Measurements from ENCODE around the gene EPS8L3. TPM values are rescaled to one million over a fixed set of nuclear protein-coding genes. Genes with fewer than 3 reads are reported as not detected.

EPS8L3 gene
- total and polyA plus RNA-seq, 10 of the 15 experiments (the other 5 are each of a cell fraction or from before 2014, with no cell fraction given) = not detected

DNA sequence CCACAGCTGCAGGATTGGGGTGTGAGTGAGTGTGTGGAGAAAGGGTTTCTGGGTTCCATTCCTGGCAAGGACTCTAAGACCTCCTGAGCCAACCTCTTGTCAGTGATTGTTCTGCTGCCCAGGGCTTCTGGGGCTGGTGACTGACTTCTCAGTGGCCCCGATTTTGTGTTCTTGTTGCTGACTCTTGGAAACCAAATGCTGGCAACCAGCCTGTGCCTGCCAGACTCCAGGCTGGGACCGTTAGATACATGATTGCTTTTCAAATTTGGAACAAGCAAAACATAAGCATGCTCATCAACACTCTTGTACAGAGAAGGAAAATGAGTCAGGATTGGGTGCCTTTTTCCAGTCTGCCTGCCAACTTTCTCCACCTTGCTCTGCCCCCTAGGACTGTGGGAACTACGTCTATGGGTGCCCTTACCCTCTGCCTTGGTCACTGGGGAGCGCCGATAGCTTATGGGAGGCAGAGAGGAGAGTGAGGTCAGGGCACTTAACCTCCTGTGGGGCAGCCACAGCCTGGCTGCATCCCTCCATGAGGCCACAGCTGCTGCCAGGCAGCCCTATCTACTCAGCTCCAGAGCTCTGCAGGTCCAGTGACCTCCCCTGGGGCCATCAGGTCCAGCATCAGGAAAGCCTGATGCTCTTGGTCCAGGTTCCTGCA, 39.3 kb upstream of the EPS8L3 start:
- no peaks in the 10 kb centered on the region for H3K79me2 ChIP-seq (ENCODE audit: control insufficient read depth, insufficient read depth, low read length)
- H3K27ac ChIP-seq (ENCODE audit: control insufficient read depth, insufficient read depth) = no peak overlapping the region
- no TSS peak for BruUV-seq (replicated peaks)
- FAIRE-seq (no peak), ATAC-seq (no peak), DNase-seq (ENCODE audit: low read depth, low spot score) (no peak)
- H3K4me1 ChIP-seq (ENCODE audit: control insufficient read depth, insufficient read depth, low read length) = no peaks in the 10 kb centered on the region
- H3K36me3 ChIP-seq (ENCODE audit: control insufficient read depth in 2 of 2, insufficient read depth in 2 of 2, low read length in 1 of 2) = no peaks in the 10 kb centered on the region
- ChIA-PET SMC1A (ENCODE audit: uncharacterized antibody, unreplicated experiment) (no interaction called here), CTCF (interaction anchor here (1.5 kb wide), 1 partner anchor 26 kb away, joined by 3 read pairs; no protein-coding TSS in a partner anchor), POLR2A (interaction anchor here (0.5 kb wide), 1 partner anchor 205 kb away, joined by 5 read pairs; no protein-coding TSS in a partner anchor), RAD21 (ENCODE audit: unreplicated experiment) (interaction anchor here (1.1 kb wide), 1 partner anchor 163 kb away, joined by 3 read pairs; no protein-coding TSS in a partner anchor)
- no peaks in the 10 kb centered on the region for H3K9me3 ChIP-seq (replicated peaks; ENCODE audit: control insufficient read depth, insufficient read depth, low read length)
- intact Hi-C loops (cut with micrococcal nuclease; ENCODE audit: unreplicated experiment) = no loop called here
- H3K27me3 ChIP-seq (replicated peaks in 1 of 2; ENCODE audit: control insufficient read depth in 2 of 2, insufficient read depth in 2 of 2, low read length in 1 of 2) = no peaks in the 10 kb centered on the region
- H2AFZ ChIP-seq (ENCODE audit: control insufficient read depth, low read depth, low read length) = no peak overlapping the region
- WGBS (ENCODE audit: insufficient coverage, insufficient replicate concordance, low lambda C conversion rate, missing lambda C conversion rate) = 73% methylated on average over 5 of the region's 5 CpGs
- in situ Hi-C loops (cut with MboI) = no loop called here
- H4K20me1 ChIP-seq (ENCODE audit: control insufficient read depth, insufficient read depth) = no peaks in the 10 kb centered on the region
- H3K4me2 ChIP-seq (ENCODE audit: control insufficient read depth, insufficient read depth) = no peak overlapping the region
- no peak overlapping the region for H3K4me3 ChIP-seq
- TF ChIP-seq ASH2L (IDR thresholded peaks at IDR 0.05; ENCODE audit: borderline replicate concordance, low read depth) (no peak), EP300 (IDR thresholded peaks at IDR 0.05; ENCODE audit: borderline replicate concordance in 1 of 2, control insufficient read depth in 1 of 2, low read depth in 2 of 2, low read length in 2 of 2) (no peak), MXI1 (IDR thresholded peaks at IDR 0.05; ENCODE audit: low read depth, low read length) (no peak), CBX5 (IDR thresholded peaks at IDR 0.05; ENCODE audit: low read depth) (no peak), YY1 (IDR thresholded peaks at IDR 0.05; ENCODE audit: low read depth, low read length) (no peak), NR2C2 (IDR thresholded peaks at IDR 0.05; ENCODE audit: borderline replicate concordance, control insufficient read depth, insufficient read length, low read depth) (no peak), PML (IDR thresholded peaks at IDR 0.05; ENCODE audit: low read length) (no peak), CHD4 (IDR thresholded peaks at IDR 0.05) (no peak), SREBF2 (IDR thresholded peaks at IDR 0.05; ENCODE audit: low read length) (no peak), SIX5 (IDR thresholded peaks at IDR 0.05; ENCODE audit: low read depth, low read length, severe bottlenecking) (no peak), STAT1 (conservative IDR thresholded peaks at IDR 0.05) (no peak), CREB1 (IDR thresholded peaks at IDR 0.05; ENCODE audit: low read depth) (no peak), SMAD1 (IDR thresholded peaks at IDR 0.05; ENCODE audit: low read depth, partially characterized antibody) (no peak)
- TF ChIP-seq, protein P1, sequence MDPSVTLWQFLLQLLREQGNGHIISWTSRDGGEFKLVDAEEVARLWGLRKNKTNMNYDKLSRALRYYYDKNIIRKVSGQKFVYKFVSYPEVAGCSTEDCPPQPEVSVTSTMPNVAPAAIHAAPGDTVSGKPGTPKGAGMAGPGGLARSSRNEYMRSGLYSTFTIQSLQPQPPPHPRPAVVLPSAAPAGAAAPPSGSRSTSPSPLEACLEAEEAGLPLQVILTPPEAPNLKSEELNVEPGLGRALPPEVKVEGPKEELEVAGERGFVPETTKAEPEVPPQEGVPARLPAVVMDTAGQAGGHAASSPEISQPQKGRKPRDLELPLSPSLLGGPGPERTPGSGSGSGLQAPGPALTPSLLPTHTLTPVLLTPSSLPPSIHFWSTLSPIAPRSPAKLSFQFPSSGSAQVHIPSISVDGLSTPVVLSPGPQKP (IDR thresholded peaks at IDR 0.05; ENCODE audit: low read depth, low read length) = no peak
- TF ChIP-seq, protein P2, sequence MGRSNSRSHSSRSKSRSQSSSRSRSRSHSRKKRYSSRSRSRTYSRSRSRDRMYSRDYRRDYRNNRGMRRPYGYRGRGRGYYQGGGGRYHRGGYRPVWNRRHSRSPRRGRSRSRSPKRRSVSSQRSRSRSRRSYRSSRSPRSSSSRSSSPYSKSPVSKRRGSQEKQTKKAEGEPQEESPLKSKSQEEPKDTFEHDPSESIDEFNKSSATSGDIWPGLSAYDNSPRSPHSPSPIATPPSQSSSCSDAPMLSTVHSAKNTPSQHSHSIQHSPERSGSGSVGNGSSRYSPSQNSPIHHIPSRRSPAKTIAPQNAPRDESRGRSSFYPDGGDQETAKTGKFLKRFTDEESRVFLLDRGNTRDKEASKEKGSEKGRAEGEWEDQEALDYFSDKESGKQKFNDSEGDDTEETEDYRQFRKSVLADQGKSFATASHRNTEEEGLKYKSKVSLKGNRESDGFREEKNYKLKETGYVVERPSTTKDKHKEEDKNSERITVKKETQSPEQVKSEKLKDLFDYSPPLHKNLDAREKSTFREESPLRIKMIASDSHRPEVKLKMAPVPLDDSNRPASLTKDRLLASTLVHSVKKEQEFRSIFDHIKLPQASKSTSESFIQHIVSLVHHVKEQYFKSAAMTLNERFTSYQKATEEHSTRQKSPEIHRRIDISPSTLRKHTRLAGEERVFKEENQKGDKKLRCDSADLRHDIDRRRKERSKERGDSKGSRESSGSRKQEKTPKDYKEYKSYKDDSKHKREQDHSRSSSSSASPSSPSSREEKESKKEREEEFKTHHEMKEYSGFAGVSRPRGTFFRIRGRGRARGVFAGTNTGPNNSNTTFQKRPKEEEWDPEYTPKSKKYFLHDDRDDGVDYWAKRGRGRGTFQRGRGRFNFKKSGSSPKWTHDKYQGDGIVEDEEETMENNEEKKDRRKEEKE (IDR thresholded peaks at IDR 0.05) = no peak
- H3K9ac ChIP-seq (ENCODE audit: control insufficient read depth, insufficient read depth, low read length) = no peak overlapping the region

Measured in GM12878 (cell line).